H9 (cell line): ENCODE data around the gene SNX17. TPM values are rescaled to one million over a fixed set of nuclear protein-coding genes. Genes with fewer than 3 reads are reported as not detected.

Experiments
- DNase-seq: peaks from one replicate; pipeline ENCODE4 v3.0.0-alpha.2; 2017
- H2AFZ ChIP-seq: one replicate; pipeline ENCODE4 v1.6.1; 2013; ENCODE audit warnings: mild to moderate bottlenecking, low read length, control low read depth, moderate library complexity
- H2AK5ac ChIP-seq: 2 replicates; pipeline ENCODE4 v1.6.1; 2013; ENCODE audit warnings: low read length, control low read depth, mixed read lengths; ENCODE audit not compliant: insufficient read length
- H2BK120ac ChIP-seq: one replicate; pipeline ENCODE4 v1.6.1; 2013; ENCODE audit warnings: low read depth, mild to moderate bottlenecking, low read length, control low read depth, inconsistent platforms; ENCODE audit not compliant: poor library complexity, severe bottlenecking
- H2BK12ac ChIP-seq: 2 replicates; pipeline ENCODE4 v1.6.1; 2013; ENCODE audit warnings: low read length, control low read depth, mixed read lengths, low read depth; ENCODE audit not compliant: insufficient read length
- H2BK15ac ChIP-seq: 2 replicates; pipeline ENCODE4 v1.6.1; 2013; ENCODE audit warnings: low read depth, low read length, control low read depth
- H2BK20ac ChIP-seq: one replicate; pipeline ENCODE4 v1.6.1; 2013; ENCODE audit warnings: low read depth, mild to moderate bottlenecking, low read length, control low read depth, inconsistent platforms; ENCODE audit not compliant: poor library complexity, severe bottlenecking
- H2BK5ac ChIP-seq: 2 replicates; pipeline ENCODE4 v1.6.1; 2013; ENCODE audit warnings: low read length, control low read depth, mixed read lengths; ENCODE audit not compliant: insufficient read length
- H3K14ac ChIP-seq: 2 replicates; pipeline ENCODE4 v1.6.1; 2013; ENCODE audit warnings: low read length, control low read depth; ENCODE audit not compliant: insufficient read depth
- H3K18ac ChIP-seq: 2 replicates; pipeline ENCODE4 v1.6.1; 2013; ENCODE audit warnings: low read depth, mild to moderate bottlenecking, mixed read lengths, low read length, control low read depth; ENCODE audit not compliant: insufficient read length
- H3K23ac ChIP-seq: 2 replicates; pipeline ENCODE4 v1.6.1; 2013; ENCODE audit warnings: low read length, control low read depth, mixed read lengths, low read depth; ENCODE audit not compliant: insufficient read length
- H3K23me2 ChIP-seq: 2 replicates; pipeline ENCODE4 v1.6.1; 2013; ENCODE audit warnings: low read depth, mild to moderate bottlenecking, mixed read lengths, low read length, control low read depth; ENCODE audit not compliant: insufficient read length, poor library complexity, severe bottlenecking
- H3K27ac ChIP-seq: 2 replicates; pipeline ENCODE4 v1.5.1; 2013; ENCODE audit warnings: low read length, control low read depth, mixed read lengths, low read depth; ENCODE audit not compliant: insufficient read length
- H3K27me3 ChIP-seq: 2 replicates; pipeline ENCODE4 v1.6.1; 2013; ENCODE audit warnings: low read length, control low read depth, inconsistent platforms; ENCODE audit not compliant: insufficient read depth
- H3K4ac ChIP-seq: 2 replicates; pipeline ENCODE4 v1.6.1; 2013; ENCODE audit warnings: low read depth, mild to moderate bottlenecking, control low read depth, inconsistent platforms, low read length, moderate library complexity
- H3K4me1 ChIP-seq: 2 replicates; pipeline ENCODE4 v1.6.1; 2013; ENCODE audit warnings: low read length, control low read depth, inconsistent platforms; ENCODE audit not compliant: insufficient read depth
- H3K4me2 ChIP-seq: 2 replicates; pipeline ENCODE4 v1.6.1; 2013; ENCODE audit warnings: low read length, control low read depth, mixed read lengths; ENCODE audit not compliant: insufficient read length, insufficient read depth
- H3K56ac ChIP-seq: 2 replicates; pipeline ENCODE4 v1.6.1; 2013; ENCODE audit warnings: low read depth, mild to moderate bottlenecking, mixed read lengths, low read length, control low read depth; ENCODE audit not compliant: insufficient read length
- H3K79me1 ChIP-seq: 2 replicates; pipeline ENCODE4 v1.6.1; 2013; ENCODE audit warnings: low read depth, mild to moderate bottlenecking, moderate library complexity, low read length, control low read depth, inconsistent platforms; ENCODE audit not compliant: insufficient read depth, poor library complexity, severe bottlenecking
- H3K79me2 ChIP-seq: 2 replicates; pipeline ENCODE4 v1.6.1; 2013; ENCODE audit warnings: low read length, control low read depth, inconsistent platforms; ENCODE audit not compliant: insufficient read depth
- H3K9ac ChIP-seq: 2 replicates; pipeline ENCODE4 v1.6.1; 2013; ENCODE audit warnings: low read length, control low read depth, mixed read lengths; ENCODE audit not compliant: insufficient read length; ENCODE audit errors: extremely low read depth
- H3K9me3 ChIP-seq: one replicate; pipeline ENCODE4 v1.6.1; 2013; ENCODE audit warnings: low read depth, low read length, inconsistent platforms; ENCODE audit not compliant: control insufficient read depth
- H3T11ph ChIP-seq: one replicate; pipeline ENCODE4 v1.6.1; 2013; ENCODE audit warnings: mild to moderate bottlenecking, low read length, control low read depth, inconsistent platforms
- H4K20me1 ChIP-seq: one replicate; pipeline ENCODE4 v1.6.1; 2013; ENCODE audit not compliant: control insufficient read depth, insufficient read length, insufficient read depth
- H4K5ac ChIP-seq: 2 replicates; pipeline ENCODE4 v1.6.1; 2013; ENCODE audit warnings: low read depth, mild to moderate bottlenecking, mixed read lengths, low read length, control low read depth; ENCODE audit not compliant: insufficient read length
- H4K8ac ChIP-seq: replicated peaks from 2 replicates; pipeline ENCODE4 v1.6.1; 2013; ENCODE audit warnings: low read length, control low read depth, mixed read lengths, low read depth; ENCODE audit not compliant: insufficient read length
- H4K91ac ChIP-seq: 2 replicates; pipeline ENCODE4 v1.6.1; 2013; ENCODE audit warnings: low read depth, mild to moderate bottlenecking, moderate library complexity, mixed read lengths, low read length, control low read depth; ENCODE audit not compliant: insufficient read length
- H3K27ac Mint-ChIP-seq, 3 experiments: 2 replicates in 2 of 3; 3 replicates in 1 of 3; pipeline ENCODE4 v1.8.0; 2020 to 2021; ENCODE audit warnings: mixed read lengths in 3 of 3, mild to moderate bottlenecking in 1 of 3, moderate library complexity in 1 of 3
- H3K27me3 Mint-ChIP-seq: 2 replicates; pipeline ENCODE4 v1.8.0; 2021; ENCODE audit warnings: low read depth, mild to moderate bottlenecking, moderate library complexity, mixed read lengths
- H3K36me3 Mint-ChIP-seq, 3 experiments: 2 replicates in 2 of 3; 3 replicates in 1 of 3; pipeline ENCODE4 v1.8.0; 2020 to 2021; ENCODE audit warnings: low read depth in 3 of 3, mixed read lengths in 3 of 3; ENCODE audit not compliant: insufficient read depth in 1 of 3
- H3K4me1 Mint-ChIP-seq, 2 experiments: 2 replicates each; pipeline ENCODE4 v1.8.0; 2020; ENCODE audit warnings: mixed read lengths in 2 of 2
- H3K4me3 Mint-ChIP-seq, 2 experiments: 2 replicates in 1 of 2; 3 replicates in 1 of 2; pipeline ENCODE4 v1.8.0; 2020 to 2021; ENCODE audit warnings: mild to moderate bottlenecking in 2 of 2, mixed read lengths in 2 of 2, moderate library complexity in 1 of 2
- H3K9me3 Mint-ChIP-seq, 2 experiments: 2 replicates in 1 of 2; 3 replicates in 1 of 2; pipeline ENCODE4 v1.8.0; 2020; ENCODE audit warnings: mild to moderate bottlenecking in 2 of 2, mixed read lengths in 2 of 2, moderate library complexity in 1 of 2
- WGBS: extraction: QIAGEN DNeasy Blood & Tissue Kit; methylation state at CpG from one replicate; pipeline ENCODE4 v1.1.7; 2013; ENCODE audit warnings: missing lambda C conversion rate, low lambda C conversion rate, mixed read lengths; ENCODE audit not compliant: insufficient read length; ENCODE audit errors: extremely low coverage; 5-methylcytosine and 5-hydroxymethylcytosine counted together
- total RNA-seq: library from RNA; stranded (reverse); gene quantifications from 2 replicates; pipeline ENCODE4 v1.2.1, GENCODE V29; 2021
- TF ChIP-seq, protein P1 (sequence below): fragments of 200-600 bp; sonication (generic); conservative IDR thresholded peaks from 3 replicates; pipeline ENCODE4 v1.8.0; 2021; ENCODE audit warnings: antibody characterized with exemption, mild to moderate bottlenecking

Gene SNX17
- total RNA-seq, 1 experiment from 2014 or later, result 81.1 TPM

DNA sequence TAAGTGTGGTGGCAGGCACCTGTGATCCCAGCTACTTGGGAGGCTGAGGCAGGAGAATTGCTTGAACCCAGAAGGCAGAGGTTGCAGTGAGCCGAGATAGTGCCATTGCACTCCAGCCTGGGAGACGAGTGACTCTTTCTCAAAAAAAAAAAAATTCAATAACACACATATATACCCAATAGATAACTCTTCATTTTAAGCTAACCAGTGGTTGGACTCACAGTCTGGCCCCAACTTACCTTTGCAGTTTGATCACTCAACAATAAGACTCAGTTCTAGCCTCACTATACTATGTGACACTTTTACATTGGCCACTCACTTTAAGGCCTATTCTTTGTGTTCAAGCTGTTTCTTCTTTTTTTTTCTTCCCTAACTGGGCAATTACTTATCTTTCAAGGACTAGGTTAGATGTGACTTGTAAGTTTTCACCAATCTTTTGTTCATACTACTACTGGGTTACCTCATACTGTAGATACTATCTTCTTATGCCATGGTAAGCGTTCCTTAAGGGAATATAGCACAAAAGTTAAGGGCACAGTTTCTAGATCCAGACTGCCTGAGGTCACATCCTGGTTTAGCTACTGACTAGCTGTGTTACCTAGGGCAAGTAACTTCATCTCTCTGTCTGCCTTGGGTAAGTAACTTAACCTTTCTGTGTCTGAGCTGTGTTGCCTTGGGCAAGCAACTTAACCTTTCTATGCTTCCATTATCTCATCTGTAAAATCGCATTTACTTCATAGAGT lies 7.6 kb upstream of the SNX17 start:
- Histone ChIP-seq H4K5ac (no peak overlapping the region), H3T11ph (no peak overlapping the region), H2AK5ac (no peak overlapping the region), H3K4me1 (no peaks in the 10 kb centered on the region; the same call in 1 of the 2 replicates), H3K9me3 (no peaks in the 10 kb centered on the region), H3K14ac (no peak overlapping the region), H2BK12ac (no peak overlapping the region), H3K9ac (no peak overlapping the region), H3K79me2 (peaks cover 2% of the 10 kb centered on the region; the same call in 1 of the 2 replicates), H2AFZ (no peak overlapping the region), H3K27ac (no peak overlapping the region), H4K8ac (no peak overlapping the region), H3K23ac (no peak overlapping the region), H3K4me2 (no peak overlapping the region), H3K27me3 (no peaks in the 10 kb centered on the region), H3K56ac (no peak overlapping the region), H2BK15ac (no peak overlapping the region), H4K20me1 (no peaks in the 10 kb centered on the region), H3K79me1 (no peaks in the 10 kb centered on the region), H2BK20ac (no peak overlapping the region), H2BK5ac (no peak overlapping the region), H2BK120ac (no peak overlapping the region), H3K4ac (no peak overlapping the region), H3K18ac (no peak overlapping the region), H4K91ac (no peak overlapping the region), H3K23me2 (no peaks in the 10 kb centered on the region)
- Mint-ChIP-seq H3K4me3 (no peak overlapping the region), H3K4me1 (peaks cover under 1 to 9% of the 10 kb centered on the region in 2 experiments; a peak in 2 of 4 replicates), H3K27ac (no peak overlapping the region), H3K27me3 (no peaks in the 10 kb centered on the region), H3K36me3 (peaks cover 33 to 55% (median 46%) of the 10 kb centered on the region in 3 experiments), H3K9me3 (peaks cover 6 to 7% of the 10 kb centered on the region in 2 experiments; a peak in 4 of 5 replicates)
- TF ChIP-seq, protein P1, sequence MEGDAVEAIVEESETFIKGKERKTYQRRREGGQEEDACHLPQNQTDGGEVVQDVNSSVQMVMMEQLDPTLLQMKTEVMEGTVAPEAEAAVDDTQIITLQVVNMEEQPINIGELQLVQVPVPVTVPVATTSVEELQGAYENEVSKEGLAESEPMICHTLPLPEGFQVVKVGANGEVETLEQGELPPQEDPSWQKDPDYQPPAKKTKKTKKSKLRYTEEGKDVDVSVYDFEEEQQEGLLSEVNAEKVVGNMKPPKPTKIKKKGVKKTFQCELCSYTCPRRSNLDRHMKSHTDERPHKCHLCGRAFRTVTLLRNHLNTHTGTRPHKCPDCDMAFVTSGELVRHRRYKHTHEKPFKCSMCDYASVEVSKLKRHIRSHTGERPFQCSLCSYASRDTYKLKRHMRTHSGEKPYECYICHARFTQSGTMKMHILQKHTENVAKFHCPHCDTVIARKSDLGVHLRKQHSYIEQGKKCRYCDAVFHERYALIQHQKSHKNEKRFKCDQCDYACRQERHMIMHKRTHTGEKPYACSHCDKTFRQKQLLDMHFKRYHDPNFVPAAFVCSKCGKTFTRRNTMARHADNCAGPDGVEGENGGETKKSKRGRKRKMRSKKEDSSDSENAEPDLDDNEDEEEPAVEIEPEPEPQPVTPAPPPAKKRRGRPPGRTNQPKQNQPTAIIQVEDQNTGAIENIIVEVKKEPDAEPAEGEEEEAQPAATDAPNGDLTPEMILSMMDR, result no peak
- DNase-seq, result no peak
- WGBS, result no CpG with 5 or more reads among the region's 4 CpGs
